ENCODE results near the gene GASK1A.

Gene GASK1A

DNA sequence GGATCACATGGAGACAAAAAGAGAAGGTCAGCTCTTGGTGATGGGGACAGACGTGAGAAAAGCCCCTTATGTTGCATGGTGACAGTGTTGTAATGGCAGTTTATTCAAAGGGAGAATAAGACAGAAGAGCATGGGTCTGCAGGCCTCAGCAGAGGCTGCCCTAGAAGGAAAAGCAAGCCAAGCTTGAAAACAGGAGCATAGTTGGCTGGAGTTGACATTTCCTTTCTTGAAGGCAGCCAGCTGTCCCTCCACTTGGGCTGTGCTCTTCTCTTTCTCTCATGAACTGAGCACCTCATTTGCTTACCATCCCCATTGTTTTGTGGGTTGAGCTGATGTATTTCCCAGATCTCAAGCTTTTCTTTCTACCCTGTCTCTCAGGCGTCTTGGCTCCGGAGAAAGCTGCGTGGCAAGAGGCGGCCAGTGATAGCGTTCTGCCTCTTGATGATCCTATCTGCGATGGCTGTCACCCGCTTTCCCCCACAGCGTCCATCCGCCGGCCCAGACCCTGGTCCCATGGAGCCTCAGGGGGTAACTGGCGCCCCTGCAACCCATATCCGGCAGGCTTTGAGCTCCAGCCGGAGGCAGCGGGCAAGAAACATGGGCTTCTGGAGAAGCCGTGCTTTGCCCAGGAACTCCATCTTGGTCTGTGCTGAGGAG is 52.9 kb downstream of the GASK1A start:
- no peak overlapping the region for H3K4me3 ChIP-seq (replicated peaks; ENCODE audit: low read depth, low read length)
- TF ChIP-seq, protein P1, sequence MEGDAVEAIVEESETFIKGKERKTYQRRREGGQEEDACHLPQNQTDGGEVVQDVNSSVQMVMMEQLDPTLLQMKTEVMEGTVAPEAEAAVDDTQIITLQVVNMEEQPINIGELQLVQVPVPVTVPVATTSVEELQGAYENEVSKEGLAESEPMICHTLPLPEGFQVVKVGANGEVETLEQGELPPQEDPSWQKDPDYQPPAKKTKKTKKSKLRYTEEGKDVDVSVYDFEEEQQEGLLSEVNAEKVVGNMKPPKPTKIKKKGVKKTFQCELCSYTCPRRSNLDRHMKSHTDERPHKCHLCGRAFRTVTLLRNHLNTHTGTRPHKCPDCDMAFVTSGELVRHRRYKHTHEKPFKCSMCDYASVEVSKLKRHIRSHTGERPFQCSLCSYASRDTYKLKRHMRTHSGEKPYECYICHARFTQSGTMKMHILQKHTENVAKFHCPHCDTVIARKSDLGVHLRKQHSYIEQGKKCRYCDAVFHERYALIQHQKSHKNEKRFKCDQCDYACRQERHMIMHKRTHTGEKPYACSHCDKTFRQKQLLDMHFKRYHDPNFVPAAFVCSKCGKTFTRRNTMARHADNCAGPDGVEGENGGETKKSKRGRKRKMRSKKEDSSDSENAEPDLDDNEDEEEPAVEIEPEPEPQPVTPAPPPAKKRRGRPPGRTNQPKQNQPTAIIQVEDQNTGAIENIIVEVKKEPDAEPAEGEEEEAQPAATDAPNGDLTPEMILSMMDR (IDR thresholded peaks at IDR 0.05; ENCODE audit: low read depth, low read length, missing control alignments): no peak
- DNase-seq (ENCODE audit: extremely low read depth, low read depth): no peak

DNA sequence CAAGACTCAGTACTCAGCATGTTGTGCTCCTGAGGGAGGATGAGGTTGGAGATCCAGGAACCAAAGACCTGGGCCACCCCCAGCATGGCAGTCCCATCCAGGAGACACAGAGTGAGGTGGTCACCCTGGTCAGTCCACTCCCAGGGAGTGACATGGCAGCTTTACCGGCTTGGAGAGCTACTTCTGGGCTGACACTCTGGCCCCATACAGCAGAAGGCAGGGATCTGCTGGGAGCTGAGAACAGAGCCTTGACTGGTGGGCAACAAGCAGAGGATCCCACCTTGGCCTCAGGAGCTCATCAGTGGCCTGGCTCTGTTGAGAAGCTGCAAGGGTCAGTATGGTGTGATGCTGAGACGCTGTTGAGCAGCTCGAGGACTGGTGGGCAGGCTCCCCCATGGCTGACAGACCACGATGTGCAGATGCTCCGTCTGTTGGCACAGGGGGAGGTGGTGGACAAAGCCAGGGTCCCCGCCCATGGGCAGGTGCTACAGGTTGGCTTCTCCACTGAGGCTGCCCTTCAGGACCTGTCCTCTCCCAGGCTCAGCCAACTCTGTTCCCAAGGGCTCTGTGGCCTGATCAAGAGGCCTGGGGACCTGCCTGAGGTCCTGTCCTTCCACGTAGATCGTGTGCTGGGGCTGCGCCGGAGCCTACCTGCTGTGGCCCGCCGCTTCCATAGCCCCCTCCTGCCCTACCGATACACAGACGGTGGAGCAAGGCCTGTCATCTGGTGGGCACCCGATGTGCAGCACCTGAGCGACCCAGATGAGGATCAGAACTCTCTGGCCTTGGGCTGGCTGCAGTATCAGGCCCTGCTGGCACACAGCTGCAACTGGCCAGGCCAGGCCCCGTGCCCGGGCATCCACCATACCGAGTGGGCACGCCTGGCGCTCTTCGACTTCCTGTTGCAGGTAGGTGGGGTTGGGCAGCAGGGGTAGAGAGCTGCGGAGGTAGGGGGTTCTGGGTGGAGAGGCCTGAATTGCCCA is 53.8 kb downstream of the GASK1A start:
- H3K4me3 ChIP-seq (replicated peaks; ENCODE audit: low read depth, low read length): no peak overlapping the region
- TF ChIP-seq, protein P1 (IDR thresholded peaks at IDR 0.05; ENCODE audit: low read depth, low read length, missing control alignments): no peak
- no peak for DNase-seq (ENCODE audit: extremely low read depth, low read depth)

DNA sequence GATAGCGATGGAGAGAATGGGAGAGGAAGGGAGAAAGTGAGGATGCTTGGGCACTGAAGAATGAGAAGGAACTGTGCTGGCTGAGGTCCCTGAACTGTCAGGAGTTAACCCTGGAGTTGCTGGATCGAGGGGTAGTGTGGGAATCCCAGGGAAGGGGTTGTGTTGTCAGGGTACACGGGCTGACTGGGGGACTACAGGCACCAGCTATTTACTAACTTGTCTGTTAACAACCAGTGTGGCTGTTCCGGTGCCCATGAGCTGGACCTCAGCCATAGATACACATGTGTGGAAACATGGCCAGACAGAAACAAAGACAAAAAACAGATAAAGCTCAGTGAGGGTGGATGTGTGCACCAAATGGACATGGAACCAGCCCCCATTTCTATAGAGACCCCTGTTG is 55.1 kb downstream of the GASK1A start:
- no peak for DNase-seq (ENCODE audit: extremely low read depth, low read depth)
- TF ChIP-seq, protein P1 (IDR thresholded peaks at IDR 0.05; ENCODE audit: low read depth, low read length, missing control alignments): no peak
- H3K4me3 ChIP-seq (replicated peaks; ENCODE audit: low read depth, low read length): no peak overlapping the region

DNA sequence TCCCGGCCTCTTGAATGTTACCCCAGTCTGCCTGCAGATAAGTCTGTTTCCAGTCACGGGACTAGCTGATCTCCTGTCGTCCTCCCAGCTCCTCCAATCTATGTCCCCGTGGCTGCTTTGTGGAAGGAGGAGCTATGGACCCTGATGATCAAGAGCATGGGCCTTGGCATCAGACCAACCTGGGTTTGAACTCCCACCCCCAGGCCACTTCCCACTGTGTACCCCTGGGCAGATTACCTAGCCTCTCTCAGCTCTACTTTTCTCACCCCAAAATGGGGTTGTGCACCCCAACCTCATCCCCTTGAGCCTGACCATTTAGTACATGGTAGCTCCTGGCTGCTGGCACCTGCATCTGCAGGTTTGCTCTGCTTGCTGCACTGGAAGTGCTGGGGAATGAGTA is 55.8 kb downstream of the GASK1A start:
- DNase-seq (ENCODE audit: extremely low read depth, low read depth): no peak
- TF ChIP-seq, protein P1 (IDR thresholded peaks at IDR 0.05; ENCODE audit: low read depth, low read length, missing control alignments): no peak
- no peak overlapping the region for H3K4me3 ChIP-seq (replicated peaks; ENCODE audit: low read depth, low read length)

DNA sequence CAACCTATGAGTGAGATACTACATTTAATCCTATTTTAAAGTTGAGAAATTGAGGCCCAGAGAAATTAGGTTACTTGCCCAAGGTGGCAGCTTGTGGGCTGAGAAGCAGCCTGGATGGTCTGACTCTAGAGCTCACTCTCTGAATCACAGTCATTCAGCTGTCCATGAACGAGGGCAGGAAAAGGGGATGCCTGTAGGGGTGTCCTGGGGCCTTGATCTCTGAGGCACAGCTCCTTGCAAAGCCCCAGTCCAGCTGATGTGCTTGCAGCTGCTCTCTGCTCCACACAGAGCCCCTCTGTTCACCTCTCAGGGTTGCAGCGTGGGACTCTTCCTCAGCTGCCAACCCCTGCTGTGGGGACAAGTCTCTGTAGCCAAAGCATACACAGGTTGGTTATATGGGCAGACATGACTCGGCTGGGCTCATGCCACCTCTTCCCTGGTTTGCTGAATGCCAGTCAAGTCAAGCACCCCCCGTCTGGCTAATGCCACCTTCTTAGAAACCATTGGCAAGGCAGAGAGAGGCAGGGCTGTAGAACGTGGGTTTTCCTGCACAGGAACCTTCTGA is 56.8 kb downstream of the GASK1A start:
- TF ChIP-seq, protein P1 (IDR thresholded peaks at IDR 0.05; ENCODE audit: low read depth, low read length, missing control alignments): no peak
- no peak for DNase-seq (ENCODE audit: extremely low read depth, low read depth)
- no peak overlapping the region for H3K4me3 ChIP-seq (replicated peaks; ENCODE audit: low read depth, low read length)

DNA sequence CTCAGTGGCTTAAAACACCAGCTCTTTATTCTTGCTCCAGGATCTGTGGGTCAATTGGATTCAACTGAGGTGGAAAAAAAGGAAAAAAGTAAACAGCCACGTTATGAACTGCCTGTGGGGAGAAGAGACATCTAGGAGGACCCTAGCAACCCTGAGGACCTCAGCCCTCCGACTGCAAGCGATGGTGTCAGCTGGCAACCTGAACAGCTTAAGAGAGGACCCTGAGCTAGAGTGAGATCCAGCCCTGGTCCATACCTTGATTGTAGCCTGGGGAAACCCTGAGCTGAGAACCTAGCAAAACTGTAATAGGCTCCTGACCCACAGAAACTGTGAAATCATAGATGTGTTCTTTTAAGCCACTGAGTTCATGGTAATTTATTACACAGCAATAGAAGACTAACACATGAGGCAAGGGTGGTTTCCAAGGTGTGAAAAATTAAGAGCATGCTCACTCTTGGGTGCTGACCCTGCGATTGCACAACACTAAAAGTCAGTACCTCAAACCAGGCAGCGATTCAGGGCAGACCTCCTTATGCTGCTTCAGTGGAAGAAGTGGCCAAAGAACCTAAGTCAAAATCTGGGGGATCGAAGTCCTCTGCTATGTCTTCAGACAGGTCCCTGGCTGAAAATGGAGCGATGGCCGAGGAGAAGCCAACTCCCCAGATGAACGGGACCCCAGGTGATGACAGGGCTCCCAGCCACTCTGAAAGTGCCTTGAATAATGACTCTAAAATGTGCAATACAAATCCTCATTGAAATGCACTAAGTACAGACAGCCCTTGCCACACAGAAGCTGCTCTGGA is 57.7 kb downstream of the GASK1A start:
- TF ChIP-seq, protein P1 (IDR thresholded peaks at IDR 0.05; ENCODE audit: low read depth, low read length, missing control alignments): no peak
- no peak for DNase-seq (ENCODE audit: extremely low read depth, low read depth)
- H3K4me3 ChIP-seq (replicated peaks; ENCODE audit: low read depth, low read length): no peak overlapping the region
